ENCODE data around the gene MRPS18A.
A peak's percentile ranks its signal among the peaks of the same experiment; 100 is the strongest.

MRPS18A gene

GRCh38 chr6:43628393-43629103 is 59.0 kb downstream of the MRPS18A start:
- peaks cover 6 to 9% of the 10 kb centered on the region in 2 donors for H3K4me1 ChIP-seq (ENCODE audit: control insufficient read depth in 2 of 2, insufficient read depth in 1 of 2, low read depth in 1 of 2, low read length in 2 of 2)
- H2AFZ ChIP-seq (ENCODE audit: low read length), result peak overlapping the region; percentile 78
- DNase-seq (ENCODE audit: low spot score), result peak; percentile 44
- peak overlapping the region; percentile 74 for H3K4me2 ChIP-seq (ENCODE audit: insufficient read depth, low read length, poor library complexity, severe bottlenecking)
- peak overlapping the region; percentile 40 for H3K4ac ChIP-seq (ENCODE audit: low read length)
- H2BK120ac ChIP-seq (ENCODE audit: low read depth, low read length), result no peak overlapping the region
- H2AK5ac ChIP-seq (ENCODE audit: low read depth, low read length), result no peak overlapping the region
- peak overlapping the region; percentile 87 for H3K9ac ChIP-seq (ENCODE audit: low read depth, low read length, poor library complexity)
- no peak overlapping the region for H3K14ac ChIP-seq (ENCODE audit: low read length)
- H3K36me3 ChIP-seq (replicated peaks in 1 of 2; ENCODE audit: control insufficient read depth in 2 of 2, insufficient read depth in 2 of 2, low read length in 2 of 2), result peaks cover 33 to 43% of the 10 kb centered on the region in 2 donors
- peak overlapping the region; percentile 64 for H3K27ac ChIP-seq (replicated peaks; ENCODE audit: low read length)
- no peak overlapping the region for H4K8ac ChIP-seq (ENCODE audit: low read depth, low read length)
- H3K9me3 ChIP-seq (replicated peaks in 1 of 2; ENCODE audit: control insufficient read depth in 2 of 2, insufficient read depth in 1 of 2, low read depth in 1 of 2, low read length in 2 of 2), result no peaks in the 10 kb centered on the region
- no peak overlapping the region for H4K91ac ChIP-seq (ENCODE audit: low read depth, low read length, poor library complexity)
- peak overlapping the region; percentile 97 for H3K18ac ChIP-seq (ENCODE audit: low read length)
- no peak overlapping the region for H2BK5ac ChIP-seq (ENCODE audit: low read length)
- H3K27me3 ChIP-seq (ENCODE audit: control insufficient read depth in 3 of 3, insufficient read depth in 3 of 3, low read depth in 1 of 3, low read length in 3 of 3), result no peaks in the 10 kb centered on the region
- peak overlapping the region; percentile 57 for H3K23ac ChIP-seq (ENCODE audit: low read depth, low read length, poor library complexity)
- no peak overlapping the region for H2BK15ac ChIP-seq (ENCODE audit: low read length)
- peaks cover 4% of the 10 kb centered on the region for H3K79me1 ChIP-seq (ENCODE audit: low read depth, low read length)
- H3K4me3 ChIP-seq (ENCODE audit: low read length in 2 of 2), result peak overlapping the region; percentile 75 to 89
- no peak overlapping the region for H2BK12ac ChIP-seq (ENCODE audit: low read length)
- no CpG with 5 or more reads among the region's 25 CpGs for WGBS, 2 donors (ENCODE audit: extremely low coverage in 2 of 2, insufficient read length in 2 of 2, insufficient replicate concordance in 1 of 2)

DNA sequence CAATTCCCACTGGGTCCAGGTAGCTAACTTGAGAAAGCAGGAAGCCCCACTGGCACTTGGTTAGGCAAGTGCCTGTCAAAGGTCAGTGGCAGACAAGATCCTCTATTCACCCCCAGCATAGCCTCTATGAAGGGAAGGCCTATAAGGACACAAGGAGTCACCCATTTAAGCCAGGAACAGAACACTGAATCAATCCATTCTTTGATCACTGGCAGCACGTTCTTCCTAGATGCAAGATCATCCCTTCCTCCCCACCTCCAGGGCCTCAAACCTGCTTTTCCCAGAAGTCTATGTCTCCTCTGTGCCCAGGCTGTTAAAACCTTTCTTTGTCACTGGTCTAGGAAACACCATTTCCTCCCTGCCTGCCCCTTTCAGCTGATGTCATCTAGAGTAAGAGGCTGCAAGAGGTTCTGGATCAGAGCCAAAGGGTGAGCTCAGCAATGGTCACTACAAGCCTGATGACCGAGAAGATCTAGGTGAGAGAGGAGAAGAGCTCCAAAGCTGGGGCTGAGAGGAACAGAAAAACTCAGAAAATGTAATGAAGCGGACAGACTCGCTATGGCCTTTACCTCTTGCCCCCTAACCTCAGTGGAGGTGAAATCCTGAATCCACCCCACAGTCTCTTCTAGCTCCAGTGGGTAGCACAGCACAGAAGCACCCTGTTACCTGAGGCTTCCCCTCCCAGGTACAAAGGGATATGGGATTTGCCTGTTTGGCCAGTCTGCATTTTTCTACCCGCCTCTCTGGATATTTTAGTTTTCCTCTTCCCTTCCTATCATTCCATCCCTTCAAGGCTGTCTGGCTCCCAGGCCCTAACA is 60.4 kb downstream of the MRPS18A start:
- Histone ChIP-seq H3K18ac (ENCODE audit: low read length) (no peak overlapping the region), H3K9ac (ENCODE audit: low read depth, low read length, poor library complexity) (no peak overlapping the region), H2AK5ac (ENCODE audit: low read depth, low read length) (no peak overlapping the region), H3K36me3 (replicated peaks in 1 of 2; ENCODE audit: control insufficient read depth in 2 of 2, insufficient read depth in 2 of 2, low read length in 2 of 2) (peaks cover 38 to 57% of the 10 kb centered on the region in 2 donors), H4K91ac (ENCODE audit: low read depth, low read length, poor library complexity) (no peak overlapping the region), H2BK120ac (ENCODE audit: low read depth, low read length) (no peak overlapping the region), H3K4me1 (ENCODE audit: control insufficient read depth in 2 of 2, insufficient read depth in 1 of 2, low read depth in 1 of 2, low read length in 2 of 2) (peaks cover 6 to 9% of the 10 kb centered on the region in 2 donors), H4K8ac (ENCODE audit: low read depth, low read length) (no peak overlapping the region), H3K4ac (ENCODE audit: low read length) (no peak overlapping the region), H3K27me3 (ENCODE audit: control insufficient read depth in 3 of 3, insufficient read depth in 3 of 3, low read depth in 1 of 3, low read length in 3 of 3) (no peaks in the 10 kb centered on the region), H3K23ac (ENCODE audit: low read depth, low read length, poor library complexity) (no peak overlapping the region), H2BK12ac (ENCODE audit: low read length) (no peak overlapping the region), H2AFZ (ENCODE audit: low read length) (no peak overlapping the region), H3K4me2 (ENCODE audit: insufficient read depth, low read length, poor library complexity, severe bottlenecking) (no peak overlapping the region), H3K4me3 (ENCODE audit: low read length in 2 of 2) (no peak overlapping the region), H2BK15ac (ENCODE audit: low read length) (no peak overlapping the region), H2BK5ac (ENCODE audit: low read length) (no peak overlapping the region), H3K14ac (ENCODE audit: low read length) (no peak overlapping the region), H3K79me1 (ENCODE audit: low read depth, low read length) (peaks cover 4% of the 10 kb centered on the region), H3K27ac (replicated peaks; ENCODE audit: low read length) (no peak overlapping the region), H3K9me3 (replicated peaks in 1 of 2; ENCODE audit: control insufficient read depth in 2 of 2, insufficient read depth in 1 of 2, low read depth in 1 of 2, low read length in 2 of 2) (no peaks in the 10 kb centered on the region)
- no CpG with 5 or more reads among the region's 5 CpGs for WGBS, 2 donors (ENCODE audit: extremely low coverage in 2 of 2, insufficient read length in 2 of 2, insufficient replicate concordance in 1 of 2)
- DNase-seq (ENCODE audit: low spot score), result no peak

DNA sequence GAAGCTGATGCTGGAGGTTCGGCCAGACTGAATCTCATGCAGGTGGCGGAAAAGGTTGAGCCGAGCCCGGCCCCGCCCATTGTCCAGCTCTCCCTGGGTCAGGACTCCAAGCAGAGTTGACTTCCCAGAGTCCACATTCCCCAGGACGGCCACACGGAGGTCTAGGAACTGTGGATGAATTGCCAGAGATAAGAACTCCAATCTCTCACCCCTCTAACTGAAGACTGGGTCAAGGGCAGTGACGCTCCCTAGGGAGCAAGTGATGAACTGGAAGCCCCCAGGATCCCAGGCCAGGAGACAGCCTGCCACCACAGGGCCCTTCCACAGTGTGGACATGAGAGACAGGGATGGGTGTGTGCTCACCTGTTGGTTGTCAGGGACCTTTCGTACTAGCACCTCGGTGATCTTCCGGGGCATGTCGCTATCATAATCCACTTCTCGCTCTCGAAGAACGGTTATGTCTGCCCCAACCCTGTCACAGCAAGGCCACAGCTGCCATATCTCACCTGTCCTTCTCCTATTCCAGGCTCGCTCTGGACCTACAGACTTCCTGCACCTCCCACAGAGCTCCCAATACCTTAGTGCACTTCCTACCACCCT is 62.1 kb downstream of the MRPS18A start:
- WGBS, 2 donors (ENCODE audit: extremely low coverage in 2 of 2, insufficient read length in 2 of 2, insufficient replicate concordance in 1 of 2), result no CpG with 5 or more reads among the region's 16 CpGs

More for the DNA sequence above, 62.1 kb downstream of the MRPS18A start:
- no peak overlapping the region for H3K23ac ChIP-seq (ENCODE audit: low read depth, low read length, poor library complexity)
- H3K4me2 ChIP-seq (ENCODE audit: insufficient read depth, low read length, poor library complexity, severe bottlenecking), result no peak overlapping the region
- H3K4ac ChIP-seq (ENCODE audit: low read length), result no peak overlapping the region
- H3K79me1 ChIP-seq (ENCODE audit: low read depth, low read length), result peaks cover 7% of the 10 kb centered on the region
- no peak overlapping the region for H3K27ac ChIP-seq (replicated peaks; ENCODE audit: low read length)
- no peak overlapping the region for H2BK120ac ChIP-seq (ENCODE audit: low read depth, low read length)
- peaks cover 6 to 9% of the 10 kb centered on the region in 2 donors for H3K4me1 ChIP-seq (ENCODE audit: control insufficient read depth in 2 of 2, insufficient read depth in 1 of 2, low read depth in 1 of 2, low read length in 2 of 2)
- H2BK12ac ChIP-seq (ENCODE audit: low read length), result no peak overlapping the region
- no peak overlapping the region for H2BK5ac ChIP-seq (ENCODE audit: low read length)
- no peak overlapping the region for H2AK5ac ChIP-seq (ENCODE audit: low read depth, low read length)
- no peak overlapping the region for H3K18ac ChIP-seq (ENCODE audit: low read length)
- no peaks in the 10 kb centered on the region for H3K27me3 ChIP-seq (ENCODE audit: control insufficient read depth in 3 of 3, insufficient read depth in 3 of 3, low read depth in 1 of 3, low read length in 3 of 3)
- no peak overlapping the region for H3K4me3 ChIP-seq (ENCODE audit: low read length in 2 of 2)
- no peak overlapping the region for H4K91ac ChIP-seq (ENCODE audit: low read depth, low read length, poor library complexity)
- H2BK15ac ChIP-seq (ENCODE audit: low read length), result no peak overlapping the region
- no peaks in the 10 kb centered on the region for H3K9me3 ChIP-seq (replicated peaks in 1 of 2; ENCODE audit: control insufficient read depth in 2 of 2, insufficient read depth in 1 of 2, low read depth in 1 of 2, low read length in 2 of 2)
- peaks cover 55 to 74% of the 10 kb centered on the region in 2 donors for H3K36me3 ChIP-seq (replicated peaks in 1 of 2; ENCODE audit: control insufficient read depth in 2 of 2, insufficient read depth in 2 of 2, low read length in 2 of 2)
- H2AFZ ChIP-seq (ENCODE audit: low read length), result no peak overlapping the region
- H3K14ac ChIP-seq (ENCODE audit: low read length), result no peak overlapping the region
- no peak overlapping the region for H3K9ac ChIP-seq (ENCODE audit: low read depth, low read length, poor library complexity)
- DNase-seq (ENCODE audit: low spot score), result no peak
- no peak overlapping the region for H4K8ac ChIP-seq (ENCODE audit: low read depth, low read length)

All from neuronal stem cell (in vitro differentiated cells).